Measurements from ENCODE around the gene CDC42SE1. TPM values are rescaled to one million over a fixed set of nuclear protein-coding genes. Genes with fewer than 3 reads are reported as not detected.

The CDC42SE1 gene
- total RNA-seq, 1 experiment from 2014 or later: 76.3 TPM

- TF ChIP-seq USF2 (CRISPR knock-in tag; IDR thresholded peaks at IDR 0.05): no peak
- TF ChIP-seq ZNF121 (CRISPR knock-in tag; IDR thresholded peaks at IDR 0.05): no peak
- no peak for TF ChIP-seq ZNF423 (CRISPR knock-in tag; IDR thresholded peaks at IDR 0.05)
- no peak for TF ChIP-seq TP53 (CRISPR knock-in tag; IDR thresholded peaks at IDR 0.05)
- TF ChIP-seq USF1 (CRISPR knock-in tag; IDR thresholded peaks at IDR 0.05): peak; percentile 44; the same call in 1 of the 2 replicates
- TF ChIP-seq AR (CRISPR knock-in tag; IDR thresholded peaks at IDR 0.05): no peak
- TF ChIP-seq, protein P1, sequence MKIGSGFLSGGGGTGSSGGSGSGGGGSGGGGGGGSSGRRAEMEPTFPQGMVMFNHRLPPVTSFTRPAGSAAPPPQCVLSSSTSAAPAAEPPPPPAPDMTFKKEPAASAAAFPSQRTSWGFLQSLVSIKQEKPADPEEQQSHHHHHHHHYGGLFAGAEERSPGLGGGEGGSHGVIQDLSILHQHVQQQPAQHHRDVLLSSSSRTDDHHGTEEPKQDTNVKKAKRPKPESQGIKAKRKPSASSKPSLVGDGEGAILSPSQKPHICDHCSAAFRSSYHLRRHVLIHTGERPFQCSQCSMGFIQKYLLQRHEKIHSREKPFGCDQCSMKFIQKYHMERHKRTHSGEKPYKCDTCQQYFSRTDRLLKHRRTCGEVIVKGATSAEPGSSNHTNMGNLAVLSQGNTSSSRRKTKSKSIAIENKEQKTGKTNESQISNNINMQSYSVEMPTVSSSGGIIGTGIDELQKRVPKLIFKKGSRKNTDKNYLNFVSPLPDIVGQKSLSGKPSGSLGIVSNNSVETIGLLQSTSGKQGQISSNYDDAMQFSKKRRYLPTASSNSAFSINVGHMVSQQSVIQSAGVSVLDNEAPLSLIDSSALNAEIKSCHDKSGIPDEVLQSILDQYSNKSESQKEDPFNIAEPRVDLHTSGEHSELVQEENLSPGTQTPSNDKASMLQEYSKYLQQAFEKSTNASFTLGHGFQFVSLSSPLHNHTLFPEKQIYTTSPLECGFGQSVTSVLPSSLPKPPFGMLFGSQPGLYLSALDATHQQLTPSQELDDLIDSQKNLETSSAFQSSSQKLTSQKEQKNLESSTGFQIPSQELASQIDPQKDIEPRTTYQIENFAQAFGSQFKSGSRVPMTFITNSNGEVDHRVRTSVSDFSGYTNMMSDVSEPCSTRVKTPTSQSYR (CRISPR knock-in tag; IDR thresholded peaks at IDR 0.05): no peak
- no peak for TF ChIP-seq JUN (CRISPR knock-in tag; IDR thresholded peaks at IDR 0.05)
- no peak for TF ChIP-seq ZBTB21 (CRISPR knock-in tag; IDR thresholded peaks at IDR 0.05; ENCODE audit: borderline replicate concordance)
- no peak for TF ChIP-seq EMX1 (CRISPR knock-in tag; IDR thresholded peaks at IDR 0.05)
- no peak for TF ChIP-seq NR1H2 (CRISPR knock-in tag; IDR thresholded peaks at IDR 0.05)
- TF ChIP-seq MYBL2 (CRISPR knock-in tag; IDR thresholded peaks at IDR 0.05): peak; percentile 82; the same call in 1 of the 2 replicates
- TF ChIP-seq, protein P2, sequence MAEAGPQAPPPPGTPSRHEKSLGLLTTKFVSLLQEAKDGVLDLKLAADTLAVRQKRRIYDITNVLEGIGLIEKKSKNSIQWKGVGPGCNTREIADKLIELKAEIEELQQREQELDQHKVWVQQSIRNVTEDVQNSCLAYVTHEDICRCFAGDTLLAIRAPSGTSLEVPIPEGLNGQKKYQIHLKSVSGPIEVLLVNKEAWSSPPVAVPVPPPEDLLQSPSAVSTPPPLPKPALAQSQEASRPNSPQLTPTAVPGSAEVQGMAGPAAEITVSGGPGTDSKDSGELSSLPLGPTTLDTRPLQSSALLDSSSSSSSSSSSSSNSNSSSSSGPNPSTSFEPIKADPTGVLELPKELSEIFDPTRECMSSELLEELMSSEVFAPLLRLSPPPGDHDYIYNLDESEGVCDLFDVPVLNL (CRISPR knock-in tag; IDR thresholded peaks at IDR 0.05; ENCODE audit: borderline replicate concordance, low read depth): 0 out of 2 replicates have a peak, but pooled peaks have one; percentile 32
- TF ChIP-seq ZNF416 (CRISPR knock-in tag; IDR thresholded peaks at IDR 0.05): no peak
- TF ChIP-seq ZNF317 (CRISPR knock-in tag; IDR thresholded peaks at IDR 0.05; ENCODE audit: borderline replicate concordance, low read depth): 0 out of 2 replicates have a peak, but pooled peaks have one; percentile 11
- no peak for TF ChIP-seq ZMAT4 (CRISPR knock-in tag; IDR thresholded peaks at IDR 0.05)
- no peak for TF ChIP-seq ELF4 (CRISPR knock-in tag; IDR thresholded peaks at IDR 0.05; ENCODE audit: low read depth)
- no peak for TF ChIP-seq OVOL2 (CRISPR knock-in tag; IDR thresholded peaks at IDR 0.05; ENCODE audit: borderline replicate concordance)
- no peak for TF ChIP-seq ZNF219 (CRISPR knock-in tag; IDR thresholded peaks at IDR 0.05; ENCODE audit: borderline replicate concordance)
- peak; percentile 44; the same call in 1 of the 2 replicates for TF ChIP-seq FOXK1 (CRISPR knock-in tag; IDR thresholded peaks at IDR 0.05)
- TF ChIP-seq ATF1 (CRISPR knock-in tag; IDR thresholded peaks at IDR 0.05): no peak
- no peak for TF ChIP-seq ZNF232 (CRISPR knock-in tag; IDR thresholded peaks at IDR 0.05)
- TF ChIP-seq ATF6 (CRISPR knock-in tag; IDR thresholded peaks at IDR 0.05): no peak
- no peak for TF ChIP-seq TCF7 (CRISPR knock-in tag; IDR thresholded peaks at IDR 0.05; ENCODE audit: low read depth)
- no peak for TF ChIP-seq ETV6 (CRISPR knock-in tag; IDR thresholded peaks at IDR 0.05)
- no peak for TF ChIP-seq E2F5 (CRISPR knock-in tag; IDR thresholded peaks at IDR 0.05)
- no peak for TF ChIP-seq JAZF1 (CRISPR knock-in tag; IDR thresholded peaks at IDR 0.05)
These were observed 11.3 kb downstream of the CDC42SE1 start (continued) for GRCh38 chr1:151047925-151048644.

All from WTC11 (cell line).